Activated CD4-positive, alpha-beta T cell treated with anti-CD3 and anti-CD28 coated beads, Interleukin-2, amount 50 U/mL, for 16 hours (primary cell): ENCODE data around the gene GTF3C2.

ENCODE experiments used
- DNase-seq: peaks from one replicate; pipeline ENCODE4 v3.0.0-alpha.2; 2020

Gene GTF3C2

GRCh38 chr2:27291865-27292264 is 64.7 kb downstream of the GTF3C2 start:
- DNase-seq = no peak

- DNase-seq = no peak
Measured at GRCh38 chr2:27290549-27290948, 66.0 kb downstream of the GTF3C2 start.

GRCh38 chr2:27288610-27289009 is 68.0 kb downstream of the GTF3C2 start:
- no peak for DNase-seq

- no peak for DNase-seq
Measured at GRCh38 chr2:27285481-27285880, 71.1 kb downstream of the GTF3C2 start.

GRCh38 chr2:27284996-27285395 is 71.6 kb downstream of the GTF3C2 start:
- DNase-seq = no peak

- DNase-seq = no peak
Measured at GRCh38 chr2:27282892-27283291, 73.7 kb downstream of the GTF3C2 start.

GRCh38 chr2:27281855-27282559 is 74.6 kb downstream of the GTF3C2 start, which contains the start of gene TRIM54:
Gene TRIM54 (plus strand): TSS chr2:27282429. CDS start chr2:27282732, 303 bp downstream.
- DNase-seq = no peak

- DNase-seq = no peak
Measured at GRCh38 chr2:27281442-27281841, 75.1 kb downstream of the GTF3C2 start.

GRCh38 chr2:27280826-27281225 is 75.7 kb downstream of the GTF3C2 start:
- no peak for DNase-seq

GRCh38 chr2:27278010-27278409 is 78.6 kb downstream of the GTF3C2 start:
- DNase-seq = no peak
